ENCODE results near the gene FMN1. TPM values are rescaled to one million over a fixed set of nuclear protein-coding genes. Genes with fewer than 3 reads are reported as not detected.

The FMN1 gene
- total and polyA plus RNA-seq, 10 donors = 0.43 to 42.1 (median 8.6) TPM

DNA sequence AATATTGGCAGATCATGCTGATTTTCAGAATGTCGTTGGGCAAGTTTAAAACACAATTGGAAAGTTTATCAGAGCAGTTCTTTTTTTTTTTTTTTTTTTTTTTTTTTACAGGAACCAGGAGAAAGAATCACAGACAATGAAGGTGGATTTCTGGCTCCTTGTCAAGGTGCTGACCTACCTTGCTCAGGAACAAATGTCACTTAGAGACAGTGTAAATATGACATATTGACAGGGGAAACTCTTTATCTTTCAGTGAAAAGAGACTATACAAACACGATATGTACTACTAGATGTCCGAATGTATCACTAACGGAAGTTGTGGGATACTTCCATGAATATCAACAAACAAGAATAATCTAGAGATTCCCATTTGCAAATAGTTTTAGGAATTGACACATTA, 237.3 kb downstream of the FMN1 start:
- H3K36me3 ChIP-seq = no peaks in the 10 kb centered on the region
- WGBS, 5 donors = 78 to 84% (median 83%) methylated on average over 4 of the region's 4 CpGs
- no peak overlapping the region for H3K27ac ChIP-seq
- H3K9me3 ChIP-seq = no peaks in the 10 kb centered on the region
- TF ChIP-seq POLR2AphosphoS5 (IDR thresholded peaks at IDR 0.05) = no peak
- TF ChIP-seq POLR2A (IDR thresholded peaks at IDR 0.05) = no peak
- TF ChIP-seq, protein P1, sequence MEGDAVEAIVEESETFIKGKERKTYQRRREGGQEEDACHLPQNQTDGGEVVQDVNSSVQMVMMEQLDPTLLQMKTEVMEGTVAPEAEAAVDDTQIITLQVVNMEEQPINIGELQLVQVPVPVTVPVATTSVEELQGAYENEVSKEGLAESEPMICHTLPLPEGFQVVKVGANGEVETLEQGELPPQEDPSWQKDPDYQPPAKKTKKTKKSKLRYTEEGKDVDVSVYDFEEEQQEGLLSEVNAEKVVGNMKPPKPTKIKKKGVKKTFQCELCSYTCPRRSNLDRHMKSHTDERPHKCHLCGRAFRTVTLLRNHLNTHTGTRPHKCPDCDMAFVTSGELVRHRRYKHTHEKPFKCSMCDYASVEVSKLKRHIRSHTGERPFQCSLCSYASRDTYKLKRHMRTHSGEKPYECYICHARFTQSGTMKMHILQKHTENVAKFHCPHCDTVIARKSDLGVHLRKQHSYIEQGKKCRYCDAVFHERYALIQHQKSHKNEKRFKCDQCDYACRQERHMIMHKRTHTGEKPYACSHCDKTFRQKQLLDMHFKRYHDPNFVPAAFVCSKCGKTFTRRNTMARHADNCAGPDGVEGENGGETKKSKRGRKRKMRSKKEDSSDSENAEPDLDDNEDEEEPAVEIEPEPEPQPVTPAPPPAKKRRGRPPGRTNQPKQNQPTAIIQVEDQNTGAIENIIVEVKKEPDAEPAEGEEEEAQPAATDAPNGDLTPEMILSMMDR (IDR thresholded peaks at IDR 0.05 in 8 of 11, conservative IDR thresholded peaks at IDR 0.05 in 3 of 11) = no peak
- no peak for DNase-seq
- no peak overlapping the region for H3K4me3 ChIP-seq
- peaks cover 0 to 13% (median 0%) of the 10 kb centered on the region in 6 donors for H3K4me1 ChIP-seq
- intact Hi-C loops (cut with DNase I; ENCODE audit: low total_unique reads) = no loop called here
- no peaks in the 10 kb centered on the region for H3K27me3 ChIP-seq (replicated peaks in 1 of 7)

DNA sequence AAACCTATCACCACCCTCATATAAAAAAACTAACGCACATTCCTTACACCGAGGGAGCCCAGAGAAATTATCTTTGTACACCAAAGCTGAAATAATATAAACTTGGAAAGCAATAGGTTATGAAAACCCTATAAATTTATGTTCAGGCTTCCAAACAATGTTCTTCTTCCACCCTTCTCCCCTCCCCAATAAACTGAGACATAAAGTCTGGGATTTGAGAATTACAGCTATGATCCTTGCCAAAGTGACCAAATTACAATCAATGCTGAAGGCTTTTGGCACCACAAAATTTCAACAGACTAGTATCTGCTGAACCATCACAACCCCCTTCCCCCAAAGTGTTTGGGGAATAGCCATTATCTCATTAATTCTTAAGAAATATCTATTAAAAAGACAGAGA, 237.8 kb downstream of the FMN1 start:
- no peaks in the 10 kb centered on the region for H3K36me3 ChIP-seq
- no peaks in the 10 kb centered on the region for H3K9me3 ChIP-seq
- intact Hi-C loops (cut with DNase I; ENCODE audit: low total_unique reads) = no loop called here
- no peak overlapping the region for H3K27ac ChIP-seq
- no peak for DNase-seq
- TF ChIP-seq POLR2A (IDR thresholded peaks at IDR 0.05) (no peak), POLR2AphosphoS5 (IDR thresholded peaks at IDR 0.05) (no peak)
- TF ChIP-seq, protein P1 (IDR thresholded peaks at IDR 0.05 in 8 of 11, conservative IDR thresholded peaks at IDR 0.05 in 3 of 11) = no peak
- peaks cover 0 to 14% (median 0%) of the 10 kb centered on the region in 6 donors for H3K4me1 ChIP-seq
- no peak overlapping the region for H3K4me3 ChIP-seq
- WGBS, 5 donors = 87 to 97% (median 95%) methylated on average over 2 of the region's 2 CpGs
- H3K27me3 ChIP-seq (replicated peaks in 1 of 7) = no peaks in the 10 kb centered on the region

DNA sequence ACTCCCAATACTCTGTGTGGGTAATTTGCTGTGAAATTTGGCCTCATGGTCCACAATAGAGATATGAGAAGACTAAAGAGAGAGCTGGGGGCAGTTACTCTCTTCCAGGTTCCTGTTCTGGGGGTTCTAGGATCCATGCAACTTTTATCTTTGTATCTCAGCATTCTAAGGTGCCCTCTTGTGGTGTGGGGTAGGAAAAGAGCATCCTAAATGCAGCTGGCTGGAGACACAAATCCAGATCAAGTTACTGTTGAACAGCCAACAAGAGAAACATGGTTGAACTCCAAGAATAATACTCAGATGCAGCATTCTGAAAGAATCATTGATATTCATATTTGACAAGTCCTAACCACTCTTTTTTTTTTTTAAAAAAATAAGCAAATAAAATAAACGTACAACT, 238.5 kb downstream of the FMN1 start:
- DNase-seq = no peak
- Histone ChIP-seq H3K4me3 (no peak overlapping the region), H3K9me3 (no peaks in the 10 kb centered on the region), H3K36me3 (no peaks in the 10 kb centered on the region), H3K4me1 (peaks cover 0 to 14% (median 0%) of the 10 kb centered on the region in 6 donors), H3K27me3 (replicated peaks in 1 of 7) (no peaks in the 10 kb centered on the region), H3K27ac (no peak overlapping the region)
- no peak for TF ChIP-seq POLR2A (IDR thresholded peaks at IDR 0.05)
- TF ChIP-seq, protein P1 (IDR thresholded peaks at IDR 0.05 in 8 of 11, conservative IDR thresholded peaks at IDR 0.05 in 3 of 11) = peak in 6 of 11 experiments; percentile 7 to 47 (median 26)
- 53 to 68% (median 61%) methylated on average over 1 of the region's 1 CpG for WGBS, 5 donors
- intact Hi-C loops (cut with DNase I; ENCODE audit: low total_unique reads) = no loop called here

DNA sequence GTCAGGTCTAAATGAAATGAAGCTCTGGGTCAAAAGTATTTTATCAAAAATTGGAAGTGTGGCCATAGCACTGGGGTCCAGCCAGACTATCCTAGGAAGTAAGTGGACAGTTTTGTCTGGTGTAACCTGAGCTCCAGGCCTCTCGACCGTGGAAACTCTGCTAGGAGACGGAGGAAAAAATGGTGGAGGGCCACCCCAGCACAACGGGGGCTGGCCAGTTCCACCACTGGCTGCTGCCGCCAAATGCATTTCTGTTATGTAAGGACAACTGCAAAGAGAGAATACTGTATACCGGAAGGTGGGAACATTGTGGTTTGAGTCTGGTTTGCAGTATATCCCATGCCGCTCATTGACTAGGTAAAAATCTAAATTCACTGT, 241.0 kb downstream of the FMN1 start:
- no peak overlapping the region for H3K4me3 ChIP-seq
- DNase-seq = no peak
- 86 to 92% (median 87%) methylated on average over 7 of the region's 7 CpGs for WGBS, 5 donors
- no peak overlapping the region for H3K27ac ChIP-seq
- no peaks in the 10 kb centered on the region for H3K36me3 ChIP-seq
- H3K27me3 ChIP-seq (replicated peaks in 1 of 7) = no peaks in the 10 kb centered on the region
- H3K9me3 ChIP-seq = peaks cover 0 to 5% (median 0%) of the 10 kb centered on the region in 8 donors
- peaks cover 0 to 14% (median 0%) of the 10 kb centered on the region in 6 donors for H3K4me1 ChIP-seq
- TF ChIP-seq, protein P1 (IDR thresholded peaks at IDR 0.05 in 8 of 11, conservative IDR thresholded peaks at IDR 0.05 in 3 of 11) = no peak
- intact Hi-C loops (cut with DNase I; ENCODE audit: low total_unique reads) = no loop called here
